Fibroblast of the conjunctiva (primary cell): ENCODE data around the gene STK25.
"Not testable (repeated sequence)": the region's sequence is repeated elsewhere in the genome, so short reads cannot be mapped to it uniquely, and the experiment has no call there.

Experiments used
- DNase-seq: peaks from one replicate; pipeline ENCODE4 v3.0.0-alpha.2; 2010; ENCODE audit warnings: low read depth

STK25 gene

DNA sequence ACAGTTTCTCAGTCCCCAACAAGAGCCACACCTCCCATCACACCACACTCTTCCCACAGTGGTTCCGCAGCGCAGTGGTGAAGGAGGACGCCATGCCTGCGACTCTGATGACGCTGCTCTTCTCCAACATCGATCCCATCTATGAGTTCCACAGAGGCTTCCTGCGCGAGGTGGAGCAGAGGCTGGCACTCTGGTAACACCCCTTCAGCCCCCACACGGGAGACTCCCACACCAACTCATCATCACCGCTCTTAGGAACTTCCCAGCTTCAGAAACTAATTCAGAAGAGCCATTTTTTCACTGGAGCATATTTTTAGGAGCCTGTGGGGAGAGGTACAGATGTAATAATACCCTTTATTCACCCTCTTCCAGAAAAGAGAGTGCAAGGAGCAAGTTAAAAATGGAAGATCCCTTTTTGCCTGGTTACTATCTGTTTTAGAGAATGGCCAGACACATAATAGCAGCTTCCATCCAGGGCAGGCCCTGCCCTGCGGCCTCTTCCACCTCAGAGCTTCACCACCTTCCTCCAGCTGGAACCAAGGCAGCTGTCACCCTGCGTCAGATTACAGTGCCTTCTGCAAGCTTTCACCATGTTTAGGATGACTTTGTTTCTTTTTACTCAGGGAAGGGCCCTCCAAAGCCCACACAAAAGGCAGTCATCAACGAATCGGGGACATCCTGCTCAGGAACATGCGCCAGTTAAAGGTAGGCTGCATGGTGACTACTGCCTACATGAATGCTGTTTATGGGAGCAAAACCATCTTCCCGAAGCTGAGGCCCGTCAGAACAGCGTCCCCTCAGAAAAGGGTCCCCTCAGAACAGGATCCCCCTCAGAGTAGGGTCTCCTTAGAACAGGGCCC, 44.9 kb downstream of the STK25 start:
- DNase-seq, result no peak

DNA sequence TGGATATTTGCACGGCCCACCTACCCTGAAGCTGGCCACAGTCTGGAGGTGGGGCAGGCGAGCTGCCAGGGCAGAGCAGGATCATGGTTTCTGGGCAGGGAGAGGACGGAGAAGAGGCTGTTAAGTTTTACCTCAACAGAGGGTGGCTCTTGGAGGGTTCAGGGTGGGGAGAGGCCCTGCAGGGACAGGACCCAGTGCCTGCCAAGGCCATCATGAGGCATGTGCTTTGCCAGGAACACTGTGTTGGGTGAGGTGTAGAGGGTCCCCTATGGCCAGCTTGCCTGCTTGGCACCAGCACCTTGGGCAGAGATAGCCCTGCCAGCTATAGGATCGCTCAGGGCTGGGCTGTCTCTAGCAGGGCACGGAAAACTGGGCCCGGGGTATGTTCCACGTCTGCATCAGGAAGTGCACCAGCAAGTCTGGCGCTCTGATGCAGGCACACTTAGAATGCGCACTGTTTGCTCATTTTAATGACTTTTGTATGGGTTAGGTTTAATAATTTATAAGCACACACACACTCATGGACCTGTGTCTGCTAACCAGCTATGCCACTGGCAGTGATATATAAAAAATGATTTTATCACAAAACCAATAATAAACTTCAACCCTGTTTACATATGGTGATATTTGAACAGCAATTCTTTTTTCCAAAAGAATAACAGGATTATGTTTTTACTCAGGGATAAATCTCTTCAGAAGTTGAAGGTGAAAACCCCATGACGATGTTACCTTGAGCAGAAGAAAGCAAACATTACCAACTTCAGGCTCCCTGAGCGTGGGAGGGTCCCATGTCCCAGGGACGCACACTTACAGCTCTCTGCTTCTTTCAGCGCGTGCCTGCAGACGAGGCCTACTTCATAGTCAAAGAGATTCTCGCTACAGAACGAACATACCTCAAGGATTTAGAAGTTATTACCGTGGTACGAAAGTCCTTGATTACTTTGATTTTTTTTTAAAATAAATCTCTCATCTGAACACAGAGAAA, 46.4 kb downstream of the STK25 start:
- no peak for DNase-seq

DNA sequence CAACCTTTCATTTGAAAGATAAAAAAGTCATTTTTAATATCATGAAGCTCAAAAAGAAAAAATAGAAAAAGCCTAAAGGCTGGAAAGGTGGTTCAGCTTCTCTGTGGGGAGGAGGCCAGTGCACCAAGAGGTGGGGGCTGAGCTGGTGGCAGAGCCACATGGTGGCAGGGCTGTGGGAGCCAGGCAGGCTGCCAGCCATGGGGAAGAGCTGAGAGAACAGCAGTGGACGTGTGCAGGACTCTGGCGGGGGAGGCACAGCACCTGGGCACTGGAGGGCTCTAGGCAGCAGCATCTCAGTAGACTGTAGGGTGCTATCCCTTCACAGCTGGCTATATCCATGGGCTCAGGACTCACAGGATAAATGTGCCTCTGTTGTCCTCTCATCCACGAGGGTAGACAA, 47.8 kb downstream of the STK25 start:
- DNase-seq, result no peak

DNA sequence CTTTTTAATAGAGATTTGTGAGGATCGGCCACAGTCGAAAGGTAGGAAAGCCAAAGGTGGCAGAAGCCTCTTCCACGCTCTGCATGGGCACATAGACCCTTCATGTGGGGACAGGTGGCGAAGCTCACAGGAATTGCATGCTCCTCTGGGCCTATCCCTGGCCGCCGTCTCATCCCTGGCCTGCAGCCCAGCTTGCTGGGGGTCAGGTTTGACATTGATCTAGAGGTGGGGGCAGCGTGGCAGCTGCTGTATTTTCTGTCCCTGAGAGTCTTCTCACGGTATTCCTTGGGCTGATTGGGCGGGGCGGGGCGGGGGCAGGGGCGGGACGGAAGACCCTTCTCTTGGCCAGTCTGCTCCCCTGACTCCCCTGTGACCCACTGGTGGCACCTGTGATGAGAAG, 48.9 kb downstream of the STK25 start:
- DNase-seq, result no peak

DNA sequence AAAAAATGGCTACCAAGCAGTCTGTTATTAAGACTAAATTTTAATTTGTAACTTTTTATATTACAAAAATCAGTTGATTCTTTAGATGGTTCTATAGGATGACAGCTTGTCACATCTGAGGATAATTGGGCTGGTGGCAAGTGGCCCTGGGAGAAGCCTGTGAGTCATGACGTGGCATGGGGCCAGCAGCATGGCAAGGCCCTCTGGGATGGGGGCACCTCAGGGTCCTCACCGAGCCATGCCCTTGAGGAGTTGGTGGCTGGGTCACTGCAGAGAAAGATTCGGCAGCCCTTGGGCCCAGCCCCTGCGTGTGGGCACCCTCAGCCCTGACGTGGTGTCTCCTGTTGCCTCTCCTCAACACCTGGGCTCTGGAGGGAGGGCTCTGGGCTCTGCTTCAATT, 49.7 kb downstream of the STK25 start:
- DNase-seq, result no peak

DNA sequence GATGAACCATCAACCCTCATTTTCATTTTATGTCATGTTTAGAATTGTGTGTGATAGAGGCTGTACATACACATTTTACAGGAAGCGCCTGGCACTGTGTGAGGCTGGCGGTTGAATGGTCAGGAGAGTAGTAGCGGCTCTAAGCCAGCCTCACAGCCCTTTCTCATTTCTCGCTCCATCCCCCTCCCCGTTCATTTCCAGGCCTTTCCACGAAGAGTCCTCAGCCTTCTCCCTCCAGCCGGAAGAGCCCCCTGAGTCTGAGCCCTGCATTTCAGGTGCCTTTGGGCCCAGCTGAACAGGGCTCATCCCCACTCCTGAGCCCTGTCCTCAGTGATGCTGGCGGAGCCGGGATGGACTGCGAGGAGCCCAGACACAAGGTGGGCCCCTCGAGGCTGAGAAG, 51.8 kb downstream of the STK25 start:
- DNase-seq, result no peak

DNA sequence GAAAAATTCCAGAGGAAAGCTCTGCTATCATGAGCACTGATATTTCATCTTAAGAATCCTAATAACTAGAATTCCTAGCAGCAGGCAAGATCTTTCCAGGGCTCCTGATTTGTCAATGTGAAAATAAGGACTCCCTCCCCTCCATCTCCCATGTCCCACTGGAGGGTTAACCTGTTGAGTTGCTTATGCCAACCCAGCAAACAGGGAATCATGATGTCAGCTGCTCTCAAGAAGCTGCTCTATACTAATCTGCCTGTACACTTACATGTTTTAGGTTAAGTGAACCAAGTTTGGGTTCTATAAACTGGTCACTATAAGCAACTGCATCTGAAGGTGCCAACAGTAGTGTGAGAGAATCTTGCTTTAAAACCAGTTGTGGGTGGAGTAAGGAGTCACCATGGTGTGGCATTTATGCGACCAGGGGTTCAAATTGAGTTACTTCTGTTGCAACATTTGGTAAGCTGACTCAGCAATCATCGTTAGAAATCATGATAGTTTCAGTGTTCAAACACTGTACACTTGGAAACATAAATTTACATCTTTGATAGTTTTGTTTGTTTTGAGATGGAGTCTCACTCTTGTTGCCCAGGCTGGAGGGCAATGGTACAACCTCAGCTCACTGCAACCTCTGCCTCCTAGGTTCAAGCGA, 53.4 kb downstream of the STK25 start:
- no peak for DNase-seq

DNA sequence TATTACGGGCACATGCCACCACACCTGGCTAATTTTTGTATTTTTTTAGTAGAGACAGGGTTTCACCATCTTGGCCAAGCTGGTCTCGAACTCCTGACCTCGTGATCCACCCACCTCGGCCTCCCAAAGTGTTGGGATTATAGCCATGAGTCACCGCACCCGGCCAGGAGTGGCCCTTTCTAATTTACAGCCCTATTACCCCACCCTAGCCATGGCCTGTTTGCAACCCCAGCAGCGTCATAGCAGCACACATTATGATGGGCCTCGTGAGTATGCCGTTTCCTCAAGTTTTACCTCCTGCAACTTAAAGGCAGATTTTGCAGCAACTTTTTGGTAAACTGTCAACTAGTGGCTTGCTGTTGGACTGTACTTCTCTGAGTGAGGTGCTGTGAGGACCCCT, 54.5 kb downstream of the STK25 start:
- DNase-seq, result not testable (repeated sequence)

DNA sequence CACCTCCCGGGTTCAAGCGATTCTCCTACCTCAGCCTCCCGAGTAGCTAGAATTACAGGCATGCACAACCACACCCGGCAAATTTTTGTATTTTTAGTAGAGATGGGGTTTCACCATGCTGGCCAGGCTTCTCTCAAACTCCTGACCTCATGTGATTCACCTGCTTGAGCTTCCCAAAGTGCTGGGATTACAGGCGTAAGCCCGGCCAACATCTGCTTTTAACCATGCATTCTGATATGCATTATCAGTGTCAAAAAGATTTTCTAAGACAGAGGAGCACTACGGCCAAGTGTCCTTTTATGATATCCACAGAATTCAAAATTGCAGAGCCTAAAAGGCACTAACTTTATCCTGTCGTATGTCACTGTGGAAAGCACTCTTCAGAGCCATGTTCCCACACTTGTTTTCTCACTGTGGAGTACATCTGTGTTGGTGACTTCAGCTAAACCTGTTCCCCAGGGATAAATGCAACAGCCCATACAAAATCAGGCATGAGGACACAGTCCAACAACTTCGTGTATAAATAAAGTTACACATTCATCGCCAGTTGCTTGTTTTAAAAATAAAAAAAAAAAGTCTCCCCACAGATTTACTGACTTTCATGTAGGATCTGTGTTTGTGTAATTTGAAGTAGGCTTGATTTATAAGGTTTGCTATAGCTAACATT, 56.4 kb downstream of the STK25 start:
- no peak for DNase-seq

DNA sequence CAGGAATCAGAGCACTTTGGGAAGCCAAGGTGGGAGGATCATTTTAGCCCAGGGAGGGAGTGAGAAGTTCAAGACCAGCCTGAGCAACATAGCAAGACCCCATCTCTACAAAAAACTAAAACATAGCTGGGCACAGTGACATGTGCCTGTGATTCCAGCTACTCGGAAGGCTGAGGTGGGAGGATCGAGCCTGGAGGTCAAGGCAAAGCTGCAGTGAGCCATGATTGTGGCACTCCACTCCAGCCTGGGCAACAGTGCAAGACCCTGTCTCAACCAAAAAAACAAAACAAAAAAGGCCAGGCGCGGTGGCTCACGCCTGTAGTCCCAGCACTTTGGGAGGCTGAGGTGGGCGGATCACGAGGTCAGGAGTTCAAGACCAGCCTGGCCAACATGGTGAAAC, 58.3 kb downstream of the STK25 start:
- DNase-seq, result not testable (repeated sequence)

DNA sequence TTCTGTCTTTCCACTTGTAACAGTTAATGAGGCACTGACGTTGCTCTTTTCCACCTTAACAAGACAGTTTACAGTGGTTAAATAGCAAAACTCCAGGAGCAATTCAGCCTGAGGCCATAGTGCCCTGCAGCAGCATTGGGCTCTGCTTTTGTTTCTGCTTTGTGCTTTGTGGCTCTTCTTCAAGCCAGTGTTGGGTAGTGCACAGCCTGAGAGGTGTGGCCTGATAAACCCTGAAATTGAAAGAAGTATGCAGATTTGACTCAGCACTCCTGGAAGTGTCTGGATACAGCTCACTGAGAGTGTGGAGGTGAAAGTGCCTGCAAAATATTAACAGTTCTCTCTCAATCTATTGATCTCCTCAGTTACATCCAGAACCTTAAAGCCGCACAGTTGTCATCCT, 63.0 kb downstream of the STK25 start:
- DNase-seq, result no peak

DNA sequence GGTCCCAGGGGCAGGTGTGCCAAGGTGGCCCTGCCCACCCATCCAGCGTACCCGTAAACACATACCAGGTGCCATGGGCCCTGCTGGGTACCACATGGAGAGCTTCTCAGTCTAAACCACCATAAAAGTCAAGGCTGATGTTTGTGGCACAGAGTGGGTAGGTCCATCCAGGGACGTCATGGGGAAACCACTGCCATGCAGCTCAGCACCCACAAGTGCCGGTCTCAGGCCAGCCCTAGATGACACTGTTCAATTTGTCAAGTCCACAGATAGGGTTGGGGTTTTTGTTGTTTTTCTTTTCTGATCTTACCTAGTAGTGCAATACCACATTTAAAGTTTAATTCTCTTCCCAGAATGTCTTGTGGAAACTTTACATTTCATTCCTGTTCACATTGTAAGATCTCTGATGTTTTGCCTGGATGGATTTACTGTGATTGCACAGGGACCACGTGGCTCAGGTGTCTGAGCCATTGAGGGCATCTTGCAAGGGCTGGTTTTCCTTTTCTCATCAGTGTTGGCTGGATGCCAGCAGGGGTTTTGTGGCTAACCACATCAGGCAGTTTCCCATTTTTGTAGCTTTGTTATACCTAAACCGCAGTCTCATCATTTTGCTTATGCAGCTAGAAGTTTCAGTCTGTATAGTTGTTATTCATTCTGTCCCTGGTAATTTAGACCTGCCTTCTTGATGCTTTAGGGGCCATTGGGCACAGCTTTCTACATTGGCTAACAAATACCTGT, 64.7 kb downstream of the STK25 start:
- DNase-seq, result no peak
